ENCODE data around the gene SMAD7. TPM values are rescaled to one million over a fixed set of nuclear protein-coding genes. Genes with fewer than 3 reads are reported as not detected.

Gene SMAD7
- total and polyA plus RNA-seq, 10 of the 15 experiments (the other 5 are each of a cell fraction or from before 2014, with no cell fraction given) = 1.3 to 22.5 (median 8.0) TPM

DNA sequence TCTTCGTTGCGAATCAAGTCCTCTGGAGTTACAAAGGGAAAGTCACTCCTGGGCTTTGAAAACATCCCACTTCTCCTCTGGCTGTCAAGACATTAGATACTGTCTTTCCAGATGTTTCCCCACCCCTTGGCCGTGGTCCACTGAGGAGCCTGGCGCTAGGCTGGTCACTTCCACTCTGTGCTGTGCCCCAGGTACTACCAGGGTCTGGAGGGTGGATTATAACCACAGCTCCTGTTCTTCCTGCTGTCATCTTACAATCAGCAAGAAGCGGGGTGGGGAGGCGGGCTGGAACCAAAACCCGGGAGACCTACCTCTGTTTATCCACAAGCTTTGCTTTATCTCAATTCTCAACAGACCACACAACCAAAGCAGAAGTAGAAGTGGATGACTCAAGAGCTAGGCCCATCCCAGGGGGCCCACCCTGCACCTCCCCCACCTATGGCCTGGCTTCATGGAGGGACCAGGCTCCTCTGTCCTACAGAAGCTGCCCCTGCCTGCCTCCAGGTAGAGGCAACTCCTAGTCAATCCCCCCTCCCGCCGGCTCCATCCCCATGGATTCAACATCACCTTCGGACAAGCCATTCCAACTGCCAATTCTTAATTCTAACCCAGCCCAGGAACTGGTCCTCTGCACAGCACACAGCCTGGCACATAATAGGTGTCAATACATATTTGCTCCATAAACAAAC lies 17.8 kb downstream of the SMAD7 start (continued):
- TF ChIP-seq EGR1 (IDR thresholded peaks at IDR 0.05; ENCODE audit: borderline replicate concordance in 1 of 2, low read depth in 2 of 2, low read length in 2 of 2) (no peak), TCF12 (IDR thresholded peaks at IDR 0.05; ENCODE audit: low read depth, low read length) (no peak), PAX5 (IDR thresholded peaks at IDR 0.05; ENCODE audit: borderline replicate concordance, low read depth, low read length) (no peak), HDAC6 (IDR thresholded peaks at IDR 0.05; ENCODE audit: unreplicated experiment) (no peak), SRF (IDR thresholded peaks at IDR 0.05; ENCODE audit: low read depth in 2 of 2, low read length in 2 of 2) (no peak), ZNF217 (IDR thresholded peaks at IDR 0.05) (no peak), IRF4 (IDR thresholded peaks at IDR 0.05; ENCODE audit: low read depth, low read length) (no peak), SP1 (IDR thresholded peaks at IDR 0.05; ENCODE audit: low read depth, low read length) (peak; percentile 8), RUNX3 (IDR thresholded peaks at IDR 0.05; ENCODE audit: low read length) (peak; percentile 66), CHD2 (IDR thresholded peaks at IDR 0.05; ENCODE audit: borderline replicate concordance, low read depth, low read length) (peak; percentile 48; the same call in 1 of the 2 replicates), WRNIP1 (IDR thresholded peaks at IDR 0.05; ENCODE audit: borderline replicate concordance, low read depth, low read length) (no peak), IKZF2 (IDR thresholded peaks at IDR 0.05) (peak in 1 of 2 experiments; percentile 27; a peak in 1 of 4 replicates), KDM1A (IDR thresholded peaks at IDR 0.05; ENCODE audit: borderline replicate concordance) (no peak), NR2C2 (IDR thresholded peaks at IDR 0.05; ENCODE audit: borderline replicate concordance, control insufficient read depth, insufficient read length, low read depth) (no peak), MEF2B (IDR thresholded peaks at IDR 0.05; ENCODE audit: partially characterized antibody, poor library complexity, severe bottlenecking) (peak; percentile 66), ZSCAN29 (IDR thresholded peaks at IDR 0.05) (no peak), POU2F2 (IDR thresholded peaks at IDR 0.05; ENCODE audit: borderline replicate concordance, low read depth, low read length) (peak; percentile 18; the same call in 1 of the 3 replicates), POLR2A (IDR thresholded peaks at IDR 0.05; ENCODE audit: low read depth, low read length) (peak; percentile 23; the same call in 1 of the 2 replicates), SUPT20H (IDR thresholded peaks at IDR 0.05; ENCODE audit: borderline replicate concordance, control insufficient read depth, low read depth, low read length) (no peak)
- TF ChIP-seq, protein P1, sequence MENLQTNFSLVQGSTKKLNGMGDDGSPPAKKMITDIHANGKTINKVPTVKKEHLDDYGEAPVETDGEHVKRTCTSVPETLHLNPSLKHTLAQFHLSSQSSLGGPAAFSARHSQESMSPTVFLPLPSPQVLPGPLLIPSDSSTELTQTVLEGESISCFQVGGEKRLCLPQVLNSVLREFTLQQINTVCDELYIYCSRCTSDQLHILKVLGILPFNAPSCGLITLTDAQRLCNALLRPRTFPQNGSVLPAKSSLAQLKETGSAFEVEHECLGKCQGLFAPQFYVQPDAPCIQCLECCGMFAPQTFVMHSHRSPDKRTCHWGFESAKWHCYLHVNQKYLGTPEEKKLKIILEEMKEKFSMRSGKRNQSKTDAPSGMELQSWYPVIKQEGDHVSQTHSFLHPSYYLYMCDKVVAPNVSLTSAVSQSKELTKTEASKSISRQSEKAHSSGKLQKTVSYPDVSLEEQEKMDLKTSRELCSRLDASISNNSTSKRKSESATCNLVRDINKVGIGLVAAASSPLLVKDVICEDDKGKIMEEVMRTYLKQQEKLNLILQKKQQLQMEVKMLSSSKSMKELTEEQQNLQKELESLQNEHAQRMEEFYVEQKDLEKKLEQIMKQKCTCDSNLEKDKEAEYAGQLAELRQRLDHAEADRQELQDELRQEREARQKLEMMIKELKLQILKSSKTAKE (IDR thresholded peaks at IDR 0.05; ENCODE audit: low read depth, poor library complexity, severe bottlenecking) = no peak
- TF ChIP-seq, protein P2, sequence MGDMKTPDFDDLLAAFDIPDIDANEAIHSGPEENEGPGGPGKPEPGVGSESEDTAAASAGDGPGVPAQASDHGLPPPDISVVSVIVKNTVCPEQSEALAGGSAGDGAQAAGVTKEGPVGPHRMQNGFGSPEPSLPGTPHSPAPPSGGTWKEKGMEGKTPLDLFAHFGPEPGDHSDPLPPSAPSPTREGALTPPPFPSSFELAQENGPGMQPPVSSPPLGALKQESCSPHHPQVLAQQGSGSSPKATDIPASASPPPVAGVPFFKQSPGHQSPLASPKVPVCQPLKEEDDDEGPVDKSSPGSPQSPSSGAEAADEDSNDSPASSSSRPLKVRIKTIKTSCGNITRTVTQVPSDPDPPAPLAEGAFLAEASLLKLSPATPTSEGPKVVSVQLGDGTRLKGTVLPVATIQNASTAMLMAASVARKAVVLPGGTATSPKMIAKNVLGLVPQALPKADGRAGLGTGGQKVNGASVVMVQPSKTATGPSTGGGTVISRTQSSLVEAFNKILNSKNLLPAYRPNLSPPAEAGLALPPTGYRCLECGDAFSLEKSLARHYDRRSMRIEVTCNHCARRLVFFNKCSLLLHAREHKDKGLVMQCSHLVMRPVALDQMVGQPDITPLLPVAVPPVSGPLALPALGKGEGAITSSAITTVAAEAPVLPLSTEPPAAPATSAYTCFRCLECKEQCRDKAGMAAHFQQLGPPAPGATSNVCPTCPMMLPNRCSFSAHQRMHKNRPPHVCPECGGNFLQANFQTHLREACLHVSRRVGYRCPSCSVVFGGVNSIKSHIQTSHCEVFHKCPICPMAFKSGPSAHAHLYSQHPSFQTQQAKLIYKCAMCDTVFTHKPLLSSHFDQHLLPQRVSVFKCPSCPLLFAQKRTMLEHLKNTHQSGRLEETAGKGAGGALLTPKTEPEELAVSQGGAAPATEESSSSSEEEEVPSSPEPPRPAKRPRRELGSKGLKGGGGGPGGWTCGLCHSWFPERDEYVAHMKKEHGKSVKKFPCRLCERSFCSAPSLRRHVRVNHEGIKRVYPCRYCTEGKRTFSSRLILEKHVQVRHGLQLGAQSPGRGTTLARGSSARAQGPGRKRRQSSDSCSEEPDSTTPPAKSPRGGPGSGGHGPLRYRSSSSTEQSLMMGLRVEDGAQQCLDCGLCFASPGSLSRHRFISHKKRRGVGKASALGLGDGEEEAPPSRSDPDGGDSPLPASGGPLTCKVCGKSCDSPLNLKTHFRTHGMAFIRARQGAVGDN (IDR thresholded peaks at IDR 0.05) = peak; percentile 59; the same call in 1 of the 2 replicates
- TF ChIP-seq, protein P3, sequence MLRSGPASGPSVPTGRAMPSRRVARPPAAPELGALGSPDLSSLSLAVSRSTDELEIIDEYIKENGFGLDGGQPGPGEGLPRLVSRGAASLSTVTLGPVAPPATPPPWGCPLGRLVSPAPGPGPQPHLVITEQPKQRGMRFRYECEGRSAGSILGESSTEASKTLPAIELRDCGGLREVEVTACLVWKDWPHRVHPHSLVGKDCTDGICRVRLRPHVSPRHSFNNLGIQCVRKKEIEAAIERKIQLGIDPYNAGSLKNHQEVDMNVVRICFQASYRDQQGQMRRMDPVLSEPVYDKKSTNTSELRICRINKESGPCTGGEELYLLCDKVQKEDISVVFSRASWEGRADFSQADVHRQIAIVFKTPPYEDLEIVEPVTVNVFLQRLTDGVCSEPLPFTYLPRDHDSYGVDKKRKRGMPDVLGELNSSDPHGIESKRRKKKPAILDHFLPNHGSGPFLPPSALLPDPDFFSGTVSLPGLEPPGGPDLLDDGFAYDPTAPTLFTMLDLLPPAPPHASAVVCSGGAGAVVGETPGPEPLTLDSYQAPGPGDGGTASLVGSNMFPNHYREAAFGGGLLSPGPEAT (IDR thresholded peaks at IDR 0.05; ENCODE audit: low read depth) = no peak
